Activated naive CD4-positive, alpha-beta T cell treated with anti-CD3 and anti-CD28 coated beads, Interleukin-2, amount 10 ng/mL, durations not matched to agents 7 days and 5 days (primary cell): Measurements from ENCODE around the gene MANSC4.

Source experiments
- CTCF ChIA-PET: fragments of 350-600 bp; sonication (Branson Sonifier 250); formaldehyde crosslinking; loops from one replicate; lab custom pipeline; 2021; ENCODE audit warnings: antibody characterized with exemption; lab: Charles Lee
- DNase-seq: peaks from one replicate; pipeline ENCODE4 v3.0.0-alpha.2; 2020
- H3K27ac Mint-ChIP-seq: one replicate; pipeline ENCODE4 v1.8.0; 2021; ENCODE audit warnings: mild to moderate bottlenecking, moderate library complexity, mixed read lengths
- H3K27me3 Mint-ChIP-seq: one replicate; pipeline ENCODE4 v1.8.0; 2021; ENCODE audit warnings: mild to moderate bottlenecking, mixed read lengths
- H3K36me3 Mint-ChIP-seq: one replicate; pipeline ENCODE4 v1.8.0; 2021; ENCODE audit warnings: mixed read lengths
- H3K4me1 Mint-ChIP-seq: one replicate; pipeline ENCODE4 v1.8.0; 2021; ENCODE audit warnings: mixed read lengths
- H3K4me3 Mint-ChIP-seq: one replicate; pipeline ENCODE4 v1.8.0; 2021; ENCODE audit warnings: mild to moderate bottlenecking, moderate library complexity, mixed read lengths
- H3K9me3 Mint-ChIP-seq: one replicate; pipeline ENCODE4 v1.8.0; 2021; ENCODE audit warnings: mixed read lengths

The MANSC4 gene

DNA sequence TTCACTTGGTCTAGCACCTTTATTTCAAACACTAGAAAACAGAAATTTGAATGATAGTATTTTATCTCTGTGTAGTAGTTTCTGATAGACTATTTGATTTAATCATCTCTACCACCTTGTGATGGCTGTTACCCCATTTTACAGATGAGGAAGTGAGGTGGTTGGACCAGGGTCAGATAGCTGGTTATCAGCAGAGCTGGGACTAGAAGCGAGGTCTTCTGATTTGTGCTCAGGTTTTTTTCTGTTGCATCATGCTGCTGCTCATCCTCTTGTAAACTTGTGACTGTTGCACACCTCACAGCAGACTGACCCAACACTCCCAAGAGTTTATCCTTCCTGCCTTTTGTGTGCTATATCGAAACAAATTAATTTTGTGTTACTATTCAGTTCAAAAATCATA lies 10.1 kb upstream of the MANSC4 start:
- Mint-ChIP-seq H3K9me3 (no peaks in the 10 kb centered on the region), H3K27ac (no peak overlapping the region), H3K27me3 (no peaks in the 10 kb centered on the region), H3K4me1 (peaks cover 21% of the 10 kb centered on the region), H3K4me3 (no peak overlapping the region), H3K36me3 (peaks cover 35% of the 10 kb centered on the region)
- CTCF ChIA-PET: no interaction called here
- DNase-seq: no peak

DNA sequence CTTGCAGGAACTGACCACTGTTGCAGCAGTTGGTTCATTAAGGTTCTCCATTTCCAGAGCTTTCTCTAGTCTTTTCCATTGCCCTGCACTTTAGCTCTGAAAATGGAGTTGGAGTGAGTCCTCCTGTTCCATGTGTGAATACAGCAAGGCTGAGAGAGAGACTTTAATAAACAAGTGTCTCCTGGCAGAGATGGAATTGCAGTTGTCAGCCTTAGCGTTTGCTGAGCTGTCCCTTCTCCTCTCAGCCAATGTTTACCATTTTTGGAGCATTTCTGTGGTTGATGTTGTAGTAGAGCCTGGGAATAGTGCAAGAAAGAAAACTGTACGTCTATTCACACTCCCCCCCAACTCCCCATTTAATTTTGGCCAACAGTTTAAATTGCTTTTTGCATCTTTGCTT lies 7.5 kb upstream of the MANSC4 start:
- no peak for DNase-seq
- CTCF ChIA-PET: interaction anchor here (3.4 kb wide), 1 partner anchor 34 kb away, joined by 14 read pairs; no protein-coding TSS in a partner anchor
- H3K27ac Mint-ChIP-seq: no peak overlapping the region
- peaks cover 35% of the 10 kb centered on the region for H3K36me3 Mint-ChIP-seq
- no peaks in the 10 kb centered on the region for H3K9me3 Mint-ChIP-seq
- H3K27me3 Mint-ChIP-seq: no peaks in the 10 kb centered on the region
- H3K4me1 Mint-ChIP-seq: peaks cover 21% of the 10 kb centered on the region
- no peak overlapping the region for H3K4me3 Mint-ChIP-seq

DNA sequence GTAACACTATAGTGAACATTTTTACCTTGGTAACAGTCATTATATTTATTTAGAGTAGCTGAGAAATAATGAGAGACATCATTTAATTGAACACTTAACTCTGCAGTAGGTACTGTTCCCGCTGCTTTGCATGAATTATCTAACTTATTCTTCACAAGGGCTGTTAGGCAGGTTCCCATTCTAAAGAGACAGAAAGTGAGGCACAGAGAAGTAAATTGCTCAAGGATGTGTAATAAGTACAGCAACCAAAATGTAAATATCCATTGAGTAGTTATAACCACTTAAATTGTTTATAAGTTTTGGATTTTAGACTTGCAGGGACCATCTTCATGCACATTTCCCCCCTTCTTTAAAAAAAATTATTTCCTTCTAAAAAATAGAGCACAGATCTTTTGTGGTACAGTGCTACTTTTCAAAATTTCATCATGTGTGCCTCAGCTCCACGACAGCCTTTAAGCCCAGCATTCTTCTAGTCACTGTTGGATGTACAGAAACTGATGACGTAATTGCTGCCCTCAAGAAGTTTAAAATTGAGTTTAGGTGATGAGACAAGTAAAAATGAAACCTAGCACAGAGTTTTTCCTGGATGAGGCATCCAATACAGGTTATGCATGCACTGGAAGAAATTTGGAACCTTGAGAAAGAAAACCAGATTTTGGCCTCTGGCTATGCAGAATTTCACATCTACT lies 6.0 kb upstream of the MANSC4 start:
- Mint-ChIP-seq H3K4me1 (peaks cover 36% of the 10 kb centered on the region), H3K27me3 (no peaks in the 10 kb centered on the region), H3K27ac (peak overlapping the region; percentile 9), H3K4me3 (no peak overlapping the region), H3K9me3 (no peaks in the 10 kb centered on the region), H3K36me3 (peaks cover 32% of the 10 kb centered on the region)
- CTCF ChIA-PET: interaction anchor here (3.4 kb wide), 1 partner anchor 36 kb away, joined by 14 read pairs; no protein-coding TSS in a partner anchor
- no peak for DNase-seq

DNA sequence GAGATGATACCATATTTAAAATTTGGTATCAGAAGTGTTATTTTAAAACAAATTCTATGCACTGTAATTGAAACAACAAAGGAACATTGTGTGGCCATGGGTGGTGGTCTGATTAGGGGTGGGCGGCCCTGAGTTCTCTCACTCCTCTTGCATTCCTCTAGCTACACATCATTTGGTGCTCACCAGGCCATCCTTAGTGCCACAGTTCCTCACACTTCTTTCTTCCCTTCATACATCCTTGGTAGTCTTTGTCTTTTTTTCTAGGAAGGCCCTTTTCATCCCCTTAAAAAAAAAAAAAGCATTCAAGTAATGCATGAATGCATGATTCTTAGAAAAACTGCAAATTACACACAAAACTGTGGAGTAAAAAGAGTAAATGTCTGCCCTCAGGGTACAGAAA lies 2.4 kb upstream of the MANSC4 start:
- Mint-ChIP-seq H3K27ac (no peak overlapping the region), H3K4me3 (peak overlapping the region; percentile 19), H3K36me3 (peaks cover 25% of the 10 kb centered on the region), H3K9me3 (no peaks in the 10 kb centered on the region), H3K4me1 (peaks cover 51% of the 10 kb centered on the region), H3K27me3 (peaks cover 12% of the 10 kb centered on the region)
- CTCF ChIA-PET: interaction anchor here (0.9 kb wide), 1 partner anchor 38 kb away, joined by 4 read pairs; no protein-coding TSS in a partner anchor
- no peak for DNase-seq

DNA sequence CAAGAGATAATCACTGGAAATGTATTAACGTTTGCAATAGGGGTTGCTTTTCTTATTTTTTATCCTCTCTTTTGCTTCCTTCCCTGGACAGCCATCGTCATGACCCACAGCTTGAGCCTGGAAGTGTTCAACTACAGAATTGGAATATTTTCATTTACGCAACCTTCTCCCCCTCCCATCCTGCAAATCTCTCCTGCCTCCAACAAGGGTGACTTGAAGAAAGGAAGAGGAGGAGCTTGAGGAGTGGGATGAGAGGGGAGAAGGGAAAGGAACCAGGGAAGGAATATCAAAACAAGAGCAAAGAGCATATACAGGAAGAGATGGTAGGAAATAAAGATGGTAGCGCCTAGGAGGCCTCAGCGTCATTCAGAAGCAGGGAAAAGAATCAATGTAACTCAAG lies 1.6 kb upstream of the MANSC4 start:
- CTCF ChIA-PET: interaction anchor here (0.9 kb wide), 1 partner anchor 38 kb away, joined by 4 read pairs; no protein-coding TSS in a partner anchor
- H3K27me3 Mint-ChIP-seq: peaks cover 12% of the 10 kb centered on the region

DNA sequence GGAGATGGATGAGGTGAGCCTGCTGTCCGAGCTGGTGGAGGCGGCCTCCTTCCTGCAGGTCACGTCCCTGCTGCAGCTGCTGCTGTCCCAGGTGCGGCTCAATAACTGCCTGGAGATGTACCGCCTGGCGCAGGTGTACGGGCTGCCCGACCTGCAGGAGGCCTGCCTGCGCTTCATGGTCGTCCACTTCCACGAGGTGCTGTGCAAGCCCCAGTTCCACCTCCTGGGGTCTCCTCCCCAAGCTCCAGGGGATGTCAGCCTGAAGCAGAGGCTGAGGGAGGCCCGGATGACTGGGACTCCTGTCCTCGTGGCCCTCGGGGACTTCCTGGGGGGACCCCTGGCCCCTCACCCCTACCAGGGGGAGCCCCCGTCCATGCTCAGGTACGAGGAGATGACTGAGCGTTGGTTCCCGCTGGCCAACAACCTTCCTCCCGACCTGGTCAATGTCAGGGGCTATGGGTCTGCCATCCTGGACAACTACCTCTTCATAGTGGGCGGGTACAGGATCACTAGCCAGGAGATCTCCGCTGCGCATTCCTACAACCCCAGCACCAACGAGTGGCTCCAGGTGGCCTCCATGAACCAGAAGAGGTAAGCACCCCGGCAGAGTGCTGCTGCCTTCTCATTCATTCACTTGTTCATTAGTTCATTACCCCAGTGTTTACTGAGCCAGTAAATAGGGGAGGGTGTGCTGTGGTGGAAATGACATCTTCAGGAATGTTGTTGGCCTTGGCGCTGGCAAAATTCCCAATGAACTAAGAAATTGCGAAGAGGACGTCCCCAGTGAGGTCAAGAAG lies 774 bp upstream of the MANSC4 start:
- DNase-seq: peak; percentile 54
- Mint-ChIP-seq H3K4me1 (peaks cover 45% of the 10 kb centered on the region), H3K9me3 (no peaks in the 10 kb centered on the region), H3K27me3 (peaks cover 12% of the 10 kb centered on the region), H3K4me3 (peak overlapping the region; percentile 78), H3K36me3 (peaks cover 19% of the 10 kb centered on the region), H3K27ac (peak overlapping the region; percentile 79)
- CTCF ChIA-PET: interaction anchor here (1.4 to 2.1 kb wide), 2 partner anchors 40 to 47 kb away, joined by 3 to 19 read pairs; no protein-coding TSS in a partner anchor

More for the DNA sequence above, 1.6 kb upstream of the MANSC4 start:
- Mint-ChIP-seq H3K9me3 (no peaks in the 10 kb centered on the region), H3K27ac (peak overlapping the region; percentile 79), H3K36me3 (peaks cover 24% of the 10 kb centered on the region), H3K4me1 (peaks cover 51% of the 10 kb centered on the region), H3K4me3 (peak overlapping the region; percentile 78)
- no peak for DNase-seq

GRCh38 chr12:27779416-27779919 lies 568 bp downstream of the MANSC4 start:
- Mint-ChIP-seq H3K27ac (peak overlapping the region; percentile 72), H3K36me3 (peaks cover 14% of the 10 kb centered on the region), H3K4me1 (peaks cover 37% of the 10 kb centered on the region), H3K9me3 (no peaks in the 10 kb centered on the region), H3K27me3 (peaks cover 12% of the 10 kb centered on the region), H3K4me3 (peak overlapping the region; percentile 76)
- no peak for DNase-seq
- CTCF ChIA-PET: interaction anchor here (1.0 to 2.1 kb wide), 2 partner anchors 33 to 42 kb away, joined by 3 to 19 read pairs; no protein-coding TSS in a partner anchor

DNA sequence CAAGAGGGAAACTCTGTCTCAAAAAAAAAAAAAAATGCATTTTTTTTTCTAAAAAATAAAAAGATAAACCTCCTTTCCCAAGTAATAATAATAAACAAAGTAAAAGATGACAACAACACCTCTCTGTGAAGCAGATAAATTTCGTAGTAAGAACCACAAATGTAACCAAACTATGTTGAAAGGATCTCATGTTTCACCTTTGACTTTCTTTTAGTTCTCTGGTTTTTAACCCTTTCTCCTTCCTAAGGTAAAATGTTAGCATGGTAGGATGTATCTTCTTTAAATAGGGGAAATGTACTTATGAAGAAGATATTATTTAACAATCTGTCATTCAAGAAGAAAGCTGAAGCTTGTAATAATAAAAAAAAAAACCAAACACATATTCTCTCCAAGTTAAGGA lies 1.8 kb downstream of the MANSC4 start:
- peaks cover 12% of the 10 kb centered on the region for H3K27me3 Mint-ChIP-seq
- H3K4me1 Mint-ChIP-seq: peaks cover 34% of the 10 kb centered on the region
- peaks cover 10% of the 10 kb centered on the region for H3K36me3 Mint-ChIP-seq
- H3K9me3 Mint-ChIP-seq: no peaks in the 10 kb centered on the region
- CTCF ChIA-PET: no interaction called here
- H3K4me3 Mint-ChIP-seq: peak overlapping the region; percentile 51
- H3K27ac Mint-ChIP-seq: no peak overlapping the region
- DNase-seq: no peak

DNA sequence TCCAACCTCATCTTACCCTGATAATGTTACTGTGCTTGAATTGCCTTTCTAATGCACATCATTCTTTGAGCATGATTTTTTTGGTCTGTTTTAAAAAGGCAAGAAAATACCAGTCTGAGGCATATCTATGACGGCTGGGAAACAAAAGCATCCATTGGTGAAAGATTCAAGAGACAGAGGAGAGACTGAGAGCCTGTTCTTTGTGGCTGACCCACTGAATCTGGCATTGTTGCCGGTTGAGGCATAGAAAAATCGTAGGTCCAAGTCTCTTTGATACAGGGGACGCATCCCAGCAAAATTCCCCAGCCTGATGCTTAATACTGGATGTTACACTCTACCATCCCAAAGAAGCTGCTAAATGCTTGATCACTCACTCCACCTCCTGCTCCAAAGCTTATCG lies 2.9 kb downstream of the MANSC4 start:
- peaks cover 30% of the 10 kb centered on the region for H3K4me1 Mint-ChIP-seq
- H3K36me3 Mint-ChIP-seq: peaks cover 3% of the 10 kb centered on the region
- H3K27me3 Mint-ChIP-seq: peaks cover 12% of the 10 kb centered on the region
- H3K9me3 Mint-ChIP-seq: no peaks in the 10 kb centered on the region
- no peak overlapping the region for H3K4me3 Mint-ChIP-seq
- DNase-seq: no peak
- no peak overlapping the region for H3K27ac Mint-ChIP-seq
- CTCF ChIA-PET: no interaction called here

GRCh38 chr12:27772328-27773049 lies 7.5 kb downstream of the MANSC4 start:
- no peaks in the 10 kb centered on the region for H3K36me3 Mint-ChIP-seq
- CTCF ChIA-PET: no interaction called here
- no peak for DNase-seq
- H3K4me3 Mint-ChIP-seq: no peak overlapping the region
- H3K4me1 Mint-ChIP-seq: peaks cover 10% of the 10 kb centered on the region
- no peak overlapping the region for H3K27ac Mint-ChIP-seq
- no peaks in the 10 kb centered on the region for H3K27me3 Mint-ChIP-seq
- H3K9me3 Mint-ChIP-seq: no peaks in the 10 kb centered on the region

- Mint-ChIP-seq H3K4me3 (no peak overlapping the region), H3K36me3 (no peaks in the 10 kb centered on the region), H3K4me1 (peaks cover 10% of the 10 kb centered on the region), H3K27ac (no peak overlapping the region), H3K9me3 (no peaks in the 10 kb centered on the region), H3K27me3 (no peaks in the 10 kb centered on the region)
- CTCF ChIA-PET: interaction anchor here (0.8 kb wide), 1 partner anchor 50 kb away, joined by 5 read pairs; no protein-coding TSS in a partner anchor
- DNase-seq: no peak
Observed at GRCh38 chr12:27771481-27772327, 8.3 kb downstream of the MANSC4 start.

DNA sequence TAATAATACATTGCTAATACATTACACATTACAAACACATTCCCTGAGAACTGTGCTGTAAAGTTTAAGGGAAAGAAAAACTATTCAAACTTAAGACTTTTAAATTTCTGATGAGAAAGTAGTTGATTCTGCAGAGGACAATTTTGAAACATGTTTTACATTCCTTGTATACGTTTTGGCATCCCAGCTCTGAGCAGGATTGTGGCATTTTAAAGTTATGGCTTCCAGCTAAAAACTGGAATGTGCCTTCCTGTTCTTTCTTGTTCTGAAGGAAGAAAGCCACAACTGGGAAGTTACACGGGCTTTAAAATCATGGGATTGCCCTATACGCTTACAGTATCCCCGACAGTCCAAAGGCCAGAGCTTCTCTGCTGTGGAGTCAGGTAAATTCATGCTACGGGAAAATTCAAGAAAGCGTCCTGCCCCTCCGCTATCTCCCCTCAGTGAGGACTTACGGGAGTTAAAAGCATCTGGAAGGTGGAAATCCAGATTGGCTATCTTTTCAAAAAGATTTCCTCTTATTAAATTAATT lies 10.8 kb downstream of the MANSC4 start:
- H3K4me1 Mint-ChIP-seq: peaks cover 13% of the 10 kb centered on the region
- H3K9me3 Mint-ChIP-seq: no peaks in the 10 kb centered on the region
- CTCF ChIA-PET: no interaction called here
- H3K36me3 Mint-ChIP-seq: no peaks in the 10 kb centered on the region
- no peak overlapping the region for H3K27ac Mint-ChIP-seq
- H3K4me3 Mint-ChIP-seq: no peak overlapping the region
- no peaks in the 10 kb centered on the region for H3K27me3 Mint-ChIP-seq
- no peak for DNase-seq

DNA sequence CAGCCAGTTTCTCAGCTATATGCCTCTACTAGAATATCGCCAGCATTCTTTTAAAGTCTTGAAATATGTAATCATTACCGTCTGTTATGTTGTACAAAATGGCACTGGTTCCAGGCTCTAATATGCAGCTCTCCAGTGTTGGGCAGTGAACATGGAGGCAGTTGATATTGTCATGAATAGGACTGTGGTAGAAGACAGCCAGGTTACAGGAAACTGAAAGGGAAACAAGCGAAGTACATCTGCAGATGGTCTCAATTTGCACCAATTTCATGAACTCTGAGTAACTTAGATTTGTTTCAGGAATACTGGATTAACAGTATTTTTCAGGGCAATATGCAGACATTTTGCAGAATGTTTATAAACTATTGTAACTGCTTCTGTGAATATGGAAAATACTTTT lies 13.4 kb downstream of the MANSC4 start:
- no peak overlapping the region for H3K4me3 Mint-ChIP-seq
- CTCF ChIA-PET: no interaction called here
- DNase-seq: no peak
- peaks cover 25% of the 10 kb centered on the region for H3K4me1 Mint-ChIP-seq
- H3K27me3 Mint-ChIP-seq: no peaks in the 10 kb centered on the region
- no peaks in the 10 kb centered on the region for H3K9me3 Mint-ChIP-seq
- H3K27ac Mint-ChIP-seq: no peak overlapping the region
- no peaks in the 10 kb centered on the region for H3K36me3 Mint-ChIP-seq
